ENCODE results near the gene SNTG2.

DNA sequence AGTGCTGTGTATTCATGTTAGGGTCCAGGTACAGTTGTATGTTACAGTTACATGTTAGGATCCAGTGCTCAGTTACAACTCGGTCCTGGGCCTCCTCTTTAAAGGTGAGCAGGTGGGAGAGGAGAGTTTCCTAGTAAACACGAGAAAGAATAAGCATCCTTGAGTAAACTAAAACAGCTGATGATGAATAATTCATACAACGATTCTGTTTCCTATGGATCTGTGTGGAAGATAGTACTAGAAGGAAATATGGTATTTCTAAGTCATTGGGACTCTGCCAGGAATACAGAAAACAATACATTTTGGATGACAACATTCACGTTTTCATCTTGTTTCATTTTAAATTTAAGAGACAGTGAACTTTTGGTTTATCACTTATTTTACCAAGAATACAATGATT is 29.5 kb downstream of the SNTG2 start:
- TF ChIP-seq POLR2A (IDR thresholded peaks at IDR 0.05): no peak
- TF ChIP-seq, protein P1, sequence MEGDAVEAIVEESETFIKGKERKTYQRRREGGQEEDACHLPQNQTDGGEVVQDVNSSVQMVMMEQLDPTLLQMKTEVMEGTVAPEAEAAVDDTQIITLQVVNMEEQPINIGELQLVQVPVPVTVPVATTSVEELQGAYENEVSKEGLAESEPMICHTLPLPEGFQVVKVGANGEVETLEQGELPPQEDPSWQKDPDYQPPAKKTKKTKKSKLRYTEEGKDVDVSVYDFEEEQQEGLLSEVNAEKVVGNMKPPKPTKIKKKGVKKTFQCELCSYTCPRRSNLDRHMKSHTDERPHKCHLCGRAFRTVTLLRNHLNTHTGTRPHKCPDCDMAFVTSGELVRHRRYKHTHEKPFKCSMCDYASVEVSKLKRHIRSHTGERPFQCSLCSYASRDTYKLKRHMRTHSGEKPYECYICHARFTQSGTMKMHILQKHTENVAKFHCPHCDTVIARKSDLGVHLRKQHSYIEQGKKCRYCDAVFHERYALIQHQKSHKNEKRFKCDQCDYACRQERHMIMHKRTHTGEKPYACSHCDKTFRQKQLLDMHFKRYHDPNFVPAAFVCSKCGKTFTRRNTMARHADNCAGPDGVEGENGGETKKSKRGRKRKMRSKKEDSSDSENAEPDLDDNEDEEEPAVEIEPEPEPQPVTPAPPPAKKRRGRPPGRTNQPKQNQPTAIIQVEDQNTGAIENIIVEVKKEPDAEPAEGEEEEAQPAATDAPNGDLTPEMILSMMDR (IDR thresholded peaks at IDR 0.05): no peak

Measured in esophagus squamous epithelium (tissue), 4 donors.